Measurements from ENCODE around the gene TRIM24. TPM values are rescaled to one million over a fixed set of nuclear protein-coding genes. Genes with fewer than 3 reads are reported as not detected.
A peak's percentile ranks its signal among the peaks of the same experiment; 100 is the strongest.

TRIM24 gene
- total and polyA plus RNA-seq, 8 donors, result 22.4 to 81.2 (median 69.9) TPM

- Histone ChIP-seq H3K9me3 (no peaks in the 10 kb centered on the region), H3K27ac (no peak overlapping the region), H3K4me1 (no peaks in the 10 kb centered on the region), H3K4me3 (no peak overlapping the region), H3K36me3 (no peaks in the 10 kb centered on the region), H3K27me3 (no peaks in the 10 kb centered on the region)
- no peak for TF ChIP-seq CTCF (IDR thresholded peaks at IDR 0.05)
- DNase-seq (no peak), ATAC-seq (no peak)
- intact Hi-C loops (cut with DNase I), result no loop called here
Measured at GRCh38 chr7:138618933-138619332, 158.9 kb downstream of the TRIM24 start.

- Histone ChIP-seq H3K27me3 (no peaks in the 10 kb centered on the region), H3K4me3 (no peak overlapping the region), H3K36me3 (no peaks in the 10 kb centered on the region), H3K4me1 (peaks cover 0 to 5% of the 10 kb centered on the region in 2 donors), H3K9me3 (no peaks in the 10 kb centered on the region), H3K27ac (no peak overlapping the region)
- DNase-seq (no peak), ATAC-seq (no peak)
- no peak for TF ChIP-seq CTCF (IDR thresholded peaks at IDR 0.05)
- intact Hi-C loops (cut with DNase I), result no loop called here
Measured at GRCh38 chr7:138622841-138623240, 162.8 kb downstream of the TRIM24 start.

GRCh38 chr7:138625084-138625848 lies 165.2 kb downstream of the TRIM24 start:
- Histone ChIP-seq H3K9me3 (no peaks in the 10 kb centered on the region), H3K36me3 (no peaks in the 10 kb centered on the region), H3K4me1 (peaks cover 0 to 5% of the 10 kb centered on the region in 2 donors), H3K4me3 (no peak overlapping the region), H3K27ac (no peak overlapping the region), H3K27me3 (no peaks in the 10 kb centered on the region)
- TF ChIP-seq CTCF (IDR thresholded peaks at IDR 0.05), result no peak
- peak in 1 of 4 donors; percentile 16 for DNase-seq
- intact Hi-C loops (cut with DNase I), result no loop called here
- peak; percentile 43 for ATAC-seq

GRCh38 chr7:138625849-138626230 lies 165.8 kb downstream of the TRIM24 start:
- Histone ChIP-seq H3K27me3 (no peaks in the 10 kb centered on the region), H3K27ac (no peak overlapping the region), H3K9me3 (no peaks in the 10 kb centered on the region), H3K36me3 (no peaks in the 10 kb centered on the region), H3K4me1 (peaks cover 0 to 5% of the 10 kb centered on the region in 2 donors), H3K4me3 (no peak overlapping the region)
- DNase-seq (peak in 1 of 4 donors; percentile 32), ATAC-seq (peak; percentile 54)
- no peak for TF ChIP-seq CTCF (IDR thresholded peaks at IDR 0.05)
- intact Hi-C loops (cut with DNase I), result no loop called here

- Histone ChIP-seq H3K27ac (no peak overlapping the region), H3K36me3 (no peaks in the 10 kb centered on the region), H3K9me3 (no peaks in the 10 kb centered on the region), H3K4me3 (no peak overlapping the region), H3K4me1 (peaks cover 0 to 5% of the 10 kb centered on the region in 2 donors), H3K27me3 (no peaks in the 10 kb centered on the region)
- no peak for ATAC-seq
- intact Hi-C loops (cut with DNase I), result no loop called here
- no peak for TF ChIP-seq CTCF (IDR thresholded peaks at IDR 0.05)
- no peak for DNase-seq
Measured at GRCh38 chr7:138626846-138627245, 166.8 kb downstream of the TRIM24 start.

All from left lung (tissue), 10 donors.